ENCODE data around the gene CFAP58.
A peak's percentile ranks its signal among the peaks of the same experiment; 100 is the strongest.

Gene CFAP58, protein sequence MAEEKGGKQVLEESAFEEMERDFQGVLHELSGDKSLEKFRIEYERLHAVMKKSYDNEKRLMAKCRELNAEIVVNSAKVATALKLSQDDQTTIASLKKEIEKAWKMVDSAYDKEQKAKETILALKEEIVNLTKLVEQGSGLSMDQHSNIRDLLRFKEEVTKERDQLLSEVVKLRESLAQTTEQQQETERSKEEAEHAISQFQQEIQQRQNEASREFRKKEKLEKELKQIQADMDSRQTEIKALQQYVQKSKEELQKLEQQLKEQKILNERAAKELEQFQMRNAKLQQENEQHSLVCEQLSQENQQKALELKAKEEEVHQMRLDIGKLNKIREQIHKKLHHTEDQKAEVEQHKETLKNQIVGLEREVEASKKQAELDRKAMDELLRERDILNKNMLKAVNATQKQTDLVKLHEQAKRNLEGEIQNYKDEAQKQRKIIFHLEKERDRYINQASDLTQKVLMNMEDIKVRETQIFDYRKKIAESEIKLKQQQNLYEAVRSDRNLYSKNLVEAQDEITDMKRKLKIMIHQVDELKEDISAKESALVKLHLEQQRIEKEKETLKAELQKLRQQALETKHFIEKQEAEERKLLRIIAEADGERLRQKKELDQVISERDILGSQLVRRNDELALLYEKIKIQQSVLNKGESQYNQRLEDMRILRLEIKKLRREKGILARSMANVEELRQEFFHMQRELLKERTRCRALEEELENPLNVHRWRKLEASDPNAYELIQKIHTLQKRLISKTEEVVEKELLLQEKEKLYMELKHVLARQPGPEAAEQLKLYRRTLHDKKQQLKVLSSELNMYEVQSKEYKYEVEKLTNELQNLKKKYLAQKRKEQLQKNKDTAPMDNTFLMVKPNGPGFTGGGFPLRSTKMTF

DNA sequence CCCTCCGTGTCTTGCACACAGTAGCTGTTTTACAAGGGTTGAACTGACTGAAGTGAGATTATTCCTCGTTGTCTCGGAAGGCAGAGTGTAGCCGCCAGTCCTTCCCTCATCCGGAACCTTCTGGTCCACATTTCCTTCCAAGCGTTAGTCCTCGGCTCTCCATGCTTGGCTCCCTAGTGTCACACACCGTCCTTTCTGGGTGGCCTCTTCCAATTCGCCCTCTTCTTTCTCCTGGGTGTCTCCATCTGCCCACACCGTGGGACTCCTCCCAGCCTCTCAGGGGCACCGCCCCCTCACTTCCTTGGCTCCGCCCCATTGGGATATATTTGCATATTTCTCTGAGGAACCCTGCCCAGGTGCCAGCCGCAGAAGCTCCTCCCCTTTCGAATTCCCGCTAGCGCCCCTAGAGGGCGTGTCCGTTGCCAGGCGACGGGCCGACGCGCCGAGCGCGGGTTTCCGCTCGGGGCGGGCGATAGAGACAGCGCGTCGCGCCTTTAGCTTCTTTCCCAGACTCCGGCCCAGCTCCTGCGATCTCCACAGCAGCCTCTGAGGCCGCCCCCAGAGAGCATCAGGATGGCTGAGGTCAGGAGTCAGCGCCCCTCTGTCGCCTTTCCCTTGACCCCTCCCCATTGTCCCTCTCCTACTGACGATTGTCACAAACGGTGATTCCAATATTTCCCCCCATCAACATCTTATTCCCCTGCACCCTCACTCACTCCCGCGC lies at the start of gene CFAP58:
Gene CFAP58, plus strand, starts transcription at position 509 of the 724 bp plus-strand sequence. Its CDS starts 65 bp downstream, at position 574.
- peak; percentile 56 for DNase-seq

DNA sequence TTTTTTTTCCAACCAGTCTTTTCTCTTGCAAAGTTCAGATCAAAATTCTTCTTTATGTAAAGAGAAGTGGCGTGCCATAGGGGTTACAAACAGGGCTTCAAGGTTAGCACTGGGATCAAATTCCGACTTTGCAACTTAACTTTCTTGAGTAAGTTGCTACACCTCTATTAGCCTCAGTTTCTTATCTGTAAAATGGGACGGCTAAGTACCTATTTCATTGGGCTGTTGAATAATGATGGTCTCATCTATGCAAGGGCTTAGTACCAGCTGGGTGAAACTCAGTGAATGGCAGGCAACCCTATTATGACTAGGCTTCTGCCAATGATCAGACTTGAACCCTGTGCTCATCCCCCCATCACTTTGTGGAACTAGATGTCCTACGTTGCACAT lies 49.3 kb upstream of the CFAP58 start:
- DNase-seq = no peak

DNA sequence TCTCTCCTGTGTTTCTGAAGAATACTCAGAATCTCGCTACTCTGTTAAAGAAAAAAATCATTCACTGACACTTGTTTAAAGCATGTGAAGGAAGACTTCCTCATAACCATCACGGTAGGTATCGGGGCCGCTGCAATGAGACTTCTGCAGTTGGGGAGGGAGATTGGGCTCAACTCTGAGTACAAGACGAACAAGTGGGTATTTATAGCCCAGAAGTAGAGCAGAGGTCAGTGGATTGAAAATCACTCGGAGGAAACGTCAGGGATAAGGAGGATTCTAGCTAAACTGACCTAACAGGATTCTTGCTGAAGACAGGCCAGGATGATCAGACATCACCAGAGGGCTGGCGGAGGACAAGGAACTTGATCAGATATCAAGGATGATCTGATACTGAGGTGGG lies 48.7 kb upstream of the CFAP58 start:
- DNase-seq = no peak

DNA sequence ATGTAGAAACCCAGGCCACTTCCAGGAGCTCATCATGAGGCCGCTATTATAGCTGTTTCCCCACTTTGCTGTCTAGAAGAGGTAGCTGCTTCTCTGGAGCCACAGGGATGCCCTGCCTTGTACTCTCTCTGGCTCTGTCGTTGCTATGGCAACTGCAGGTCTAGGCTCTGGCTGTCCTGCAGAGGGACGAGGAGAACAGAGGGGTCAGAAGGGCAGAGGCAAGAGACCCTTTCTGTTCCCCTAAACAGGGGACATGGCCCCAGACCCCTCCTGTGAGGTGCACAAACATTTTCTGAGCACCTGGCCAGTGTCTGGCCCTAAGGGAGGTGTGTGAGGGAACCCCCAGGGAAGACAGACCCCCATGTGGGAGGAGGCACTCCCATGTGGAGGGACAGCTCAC lies 46.7 kb upstream of the CFAP58 start:
- no peak for DNase-seq

DNA sequence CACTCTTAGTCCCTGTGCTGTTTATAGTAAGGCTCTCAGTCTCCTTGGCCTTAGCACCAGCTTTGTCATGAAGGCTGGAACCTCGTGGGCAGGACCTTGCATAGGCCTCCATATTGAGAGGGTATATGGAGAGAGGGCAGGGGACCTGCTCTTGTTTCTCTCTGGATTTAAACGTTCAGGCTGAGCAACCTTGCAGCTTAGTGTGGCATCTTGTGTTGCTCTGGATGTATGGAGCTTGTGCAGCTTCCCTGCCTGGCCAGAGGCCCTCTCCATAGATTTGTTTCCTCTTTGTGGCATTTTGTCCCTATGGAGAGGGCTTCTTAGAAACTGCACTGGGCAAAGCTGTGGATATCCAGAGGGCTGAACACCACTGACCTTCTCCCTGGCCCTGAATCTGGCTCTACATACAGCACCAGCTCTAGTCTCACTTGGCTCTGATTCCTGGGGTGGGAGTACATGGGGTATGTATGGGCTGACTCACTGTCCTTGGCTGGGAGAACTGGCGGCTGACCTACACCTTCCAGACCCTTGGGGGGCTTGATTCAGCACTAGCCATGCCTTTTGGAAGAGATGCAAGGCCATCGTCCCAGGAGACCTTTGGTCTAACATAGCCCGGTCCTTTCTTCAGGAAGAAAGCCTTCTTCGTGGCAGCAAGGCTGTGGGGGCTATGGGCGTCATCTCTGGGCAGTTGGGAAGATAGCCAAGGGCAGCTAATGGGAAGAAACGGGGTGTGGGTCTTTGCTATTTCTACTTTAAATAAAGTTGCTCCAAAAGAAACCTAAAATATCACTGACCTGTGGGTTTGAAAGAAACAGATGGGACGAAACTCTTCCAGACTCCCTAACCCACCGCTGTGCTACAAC lies 45.8 kb upstream of the CFAP58 start:
- no peak for DNase-seq

DNA sequence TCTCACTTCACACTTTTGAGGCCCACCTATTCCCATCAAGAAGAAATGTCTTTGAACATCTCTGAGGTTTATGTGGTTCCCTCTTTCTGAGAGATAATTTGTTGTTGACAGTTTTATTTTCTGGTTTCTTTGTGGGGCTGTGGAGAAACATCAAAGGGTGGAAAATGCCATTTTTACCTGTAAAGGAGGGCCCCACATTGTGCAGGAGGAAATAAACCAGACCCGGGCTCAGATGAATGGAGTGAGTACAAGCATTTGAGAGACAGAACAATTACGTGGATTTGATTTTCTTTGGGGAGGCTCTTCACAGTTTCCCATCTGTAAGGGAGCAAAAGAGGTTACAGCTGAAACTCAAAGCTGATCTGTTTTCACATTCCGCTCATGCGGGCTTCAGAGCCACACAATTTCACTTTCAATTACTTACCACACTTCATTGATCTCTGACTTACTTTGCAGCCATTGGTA lies 45.2 kb upstream of the CFAP58 start:
- no peak for DNase-seq

DNA sequence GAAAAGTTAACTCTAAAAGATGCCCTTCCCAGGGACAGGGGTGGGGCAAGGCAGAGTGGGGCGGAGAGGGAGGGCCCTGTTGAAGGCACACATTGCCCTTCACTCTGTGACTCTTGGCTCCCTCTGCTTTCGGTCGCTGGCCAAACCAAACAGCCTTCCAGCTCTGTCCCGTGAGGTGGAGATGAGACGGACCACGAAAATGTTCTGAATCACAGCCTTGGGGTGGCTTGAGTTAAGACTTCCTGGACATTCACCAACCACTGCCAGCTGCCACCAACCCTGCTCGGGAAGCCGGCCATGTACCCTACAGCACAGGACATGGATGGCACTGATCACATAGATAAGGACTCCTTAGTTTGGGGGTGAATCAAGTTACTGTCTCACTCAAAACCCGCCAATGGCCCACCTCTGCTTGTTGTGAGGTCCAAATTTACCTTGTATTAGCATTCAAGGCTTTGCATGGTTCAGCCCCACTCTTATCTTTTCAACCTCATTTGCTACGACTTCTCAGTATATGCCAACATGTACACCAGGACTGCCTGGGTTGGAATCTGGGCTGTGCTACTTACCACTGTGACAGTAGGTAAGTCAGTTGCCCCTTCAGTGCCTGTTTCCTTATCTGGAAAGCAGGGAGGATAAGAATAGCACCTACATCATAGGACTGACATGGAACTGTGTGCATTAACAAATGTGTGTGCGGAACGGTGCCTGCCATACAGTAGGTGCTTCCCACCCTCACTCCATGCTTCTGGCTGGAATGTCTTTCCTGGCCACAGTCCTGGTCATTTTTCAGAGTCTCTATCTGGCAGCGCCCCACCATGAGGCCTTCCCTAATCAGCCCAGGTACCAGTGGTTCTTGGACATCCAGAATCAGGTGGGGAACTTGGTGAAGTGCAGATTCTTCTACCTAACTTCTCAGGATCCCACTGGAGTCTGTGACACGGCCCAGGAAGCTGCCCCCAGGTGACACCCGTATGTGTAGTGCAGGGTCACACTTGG lies 43.4 kb upstream of the CFAP58 start:
- DNase-seq = no peak

DNA sequence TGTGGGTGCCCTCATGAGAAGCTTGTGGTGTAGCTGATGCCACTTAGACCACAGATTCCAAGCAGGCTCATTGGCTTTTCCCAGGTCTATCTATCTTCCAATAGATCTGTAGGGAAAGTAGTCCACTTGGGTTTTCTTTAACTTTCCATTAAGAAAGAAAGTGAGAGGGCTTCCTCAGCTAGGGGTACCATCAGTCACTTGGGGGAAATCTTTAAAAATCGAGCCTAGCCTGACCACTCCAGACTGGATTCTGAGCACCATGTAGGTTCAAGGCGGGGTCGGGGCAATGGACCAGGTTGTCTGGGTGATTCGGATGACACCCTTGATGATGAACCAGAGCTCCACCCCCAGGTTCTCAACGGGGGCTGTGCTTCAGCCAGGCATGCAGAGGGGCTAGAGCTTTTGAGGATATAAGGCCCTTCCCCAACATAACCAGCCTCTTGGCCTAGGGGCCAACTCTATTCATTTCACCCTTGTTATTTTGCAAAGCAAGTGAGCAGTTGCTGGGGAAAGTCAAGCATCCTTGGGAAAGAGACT lies 42.4 kb upstream of the CFAP58 start:
- no peak for DNase-seq

DNA sequence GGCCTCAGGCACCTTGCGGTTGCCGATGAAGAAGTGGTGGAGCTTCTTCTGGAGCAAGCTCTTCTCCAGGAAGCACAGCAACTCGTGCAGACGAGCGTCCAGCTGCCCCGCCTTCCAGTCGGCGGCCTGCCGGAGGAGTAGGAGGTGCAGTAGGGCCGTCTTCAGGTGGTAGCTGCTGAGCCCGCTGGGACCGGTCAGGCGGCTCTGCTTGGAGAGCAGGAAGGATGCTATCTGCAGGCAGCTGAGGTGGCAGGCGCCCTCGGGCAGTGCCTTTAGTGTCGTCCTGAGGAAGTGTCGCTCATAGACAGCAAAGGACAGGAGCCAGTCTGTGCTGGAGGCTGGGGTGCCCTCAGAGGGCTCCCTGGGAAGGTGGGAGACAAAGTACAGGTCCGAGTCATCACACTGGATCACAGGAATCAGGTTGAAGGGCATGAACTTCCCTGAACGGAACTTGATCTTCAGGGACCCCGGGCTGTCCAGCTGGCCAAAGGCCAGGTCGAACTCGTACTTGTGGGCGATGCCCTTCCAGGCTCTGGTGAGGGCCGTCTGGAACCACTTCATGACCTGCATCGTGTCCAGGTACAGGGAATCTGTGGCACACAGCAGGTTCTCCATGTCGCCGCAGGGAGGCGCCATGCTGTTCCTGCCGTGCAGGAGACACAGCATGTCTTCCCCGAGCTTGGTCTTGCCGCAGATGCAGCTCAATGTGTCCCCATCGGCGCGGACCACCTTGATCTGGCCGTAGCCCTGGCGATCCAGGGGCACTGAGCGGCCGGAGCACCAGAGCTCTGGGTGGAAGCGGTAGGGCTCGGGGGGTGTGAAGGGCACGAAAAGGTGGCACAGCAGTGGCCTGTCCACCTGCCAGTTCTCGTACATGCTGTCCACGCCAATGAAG lies 38.8 kb upstream of the CFAP58 start:
- no peak for DNase-seq

DNA sequence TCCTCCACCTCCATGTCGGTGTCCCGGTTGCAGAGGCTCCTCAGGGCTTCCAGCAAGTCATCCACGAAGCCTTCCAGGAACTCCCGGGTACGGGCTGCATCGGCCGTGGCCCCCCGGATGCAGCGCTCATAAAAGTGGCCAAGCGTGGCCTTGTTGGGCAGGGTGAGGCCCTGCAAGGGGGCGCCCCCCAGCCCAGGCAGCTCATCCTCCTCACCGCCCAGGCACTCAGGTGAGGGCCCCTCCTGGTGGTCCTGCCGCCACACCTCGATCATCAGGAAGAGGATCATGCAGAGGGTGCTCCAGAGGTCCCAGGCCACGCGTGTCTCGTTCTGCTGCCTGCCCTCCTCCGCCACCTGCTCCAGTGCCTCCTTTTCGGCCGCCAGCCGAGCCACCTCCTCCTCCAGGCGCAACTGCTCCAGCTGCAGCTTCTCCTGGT lies 38.1 kb upstream of the CFAP58 start:
- no peak for DNase-seq

DNA sequence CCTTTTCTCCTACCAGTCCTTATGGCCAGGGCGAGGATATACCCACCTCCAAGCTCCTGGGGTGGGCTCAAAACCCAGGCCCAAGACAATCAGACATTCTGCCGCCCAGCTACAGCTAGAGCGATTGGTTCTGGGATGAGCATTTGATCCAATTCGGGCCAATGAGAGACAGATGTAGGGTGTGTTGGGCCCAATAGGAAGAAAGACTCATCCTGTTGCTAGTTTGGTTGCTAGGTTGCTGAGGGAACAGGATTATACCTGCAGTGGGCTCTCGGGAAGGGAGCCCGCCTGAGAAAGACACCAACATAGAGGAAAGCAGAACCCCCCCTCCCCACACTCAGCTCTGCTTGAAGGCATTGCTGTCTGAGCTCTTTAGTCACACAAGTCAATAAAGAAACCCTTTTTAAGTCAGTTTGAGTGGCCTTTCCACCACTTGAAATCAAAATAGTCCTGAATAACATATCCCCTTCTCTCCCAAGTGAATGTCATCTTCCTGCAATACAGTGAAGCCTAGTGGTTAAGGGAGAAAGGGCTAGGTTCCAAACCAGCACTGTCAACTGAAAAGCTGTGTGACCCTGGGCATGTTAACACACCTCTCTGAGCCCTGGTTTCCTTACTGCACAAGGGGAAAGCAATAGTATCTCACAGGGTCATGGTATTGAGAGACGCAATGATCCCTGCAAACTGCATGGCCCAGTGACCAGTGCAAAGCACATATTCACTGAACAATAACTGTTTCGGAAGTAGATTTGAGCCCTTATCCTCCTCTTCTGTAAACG lies 37.1 kb upstream of the CFAP58 start:
- no peak for DNase-seq

DNA sequence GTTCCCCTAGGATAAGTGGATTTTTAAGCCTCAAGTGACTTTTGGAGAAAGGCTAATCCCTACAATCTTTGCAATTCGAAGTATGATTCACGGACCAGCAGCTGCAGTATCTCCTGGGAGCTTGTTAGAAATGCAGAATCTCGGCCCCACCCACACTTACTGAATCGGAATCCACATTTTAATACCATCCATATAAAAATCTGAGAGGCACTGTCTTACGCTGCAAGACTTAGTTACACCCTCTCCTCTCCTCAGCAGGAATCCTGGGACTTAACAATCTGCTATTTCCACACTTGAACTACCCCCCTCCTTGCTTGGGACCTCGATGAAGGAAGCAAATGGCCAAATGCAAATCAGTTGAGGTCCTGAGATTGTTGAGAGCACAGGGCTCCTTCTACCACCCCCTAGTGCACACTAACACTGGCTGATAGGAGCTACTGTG lies 36.3 kb upstream of the CFAP58 start:
- no peak for DNase-seq

DNA sequence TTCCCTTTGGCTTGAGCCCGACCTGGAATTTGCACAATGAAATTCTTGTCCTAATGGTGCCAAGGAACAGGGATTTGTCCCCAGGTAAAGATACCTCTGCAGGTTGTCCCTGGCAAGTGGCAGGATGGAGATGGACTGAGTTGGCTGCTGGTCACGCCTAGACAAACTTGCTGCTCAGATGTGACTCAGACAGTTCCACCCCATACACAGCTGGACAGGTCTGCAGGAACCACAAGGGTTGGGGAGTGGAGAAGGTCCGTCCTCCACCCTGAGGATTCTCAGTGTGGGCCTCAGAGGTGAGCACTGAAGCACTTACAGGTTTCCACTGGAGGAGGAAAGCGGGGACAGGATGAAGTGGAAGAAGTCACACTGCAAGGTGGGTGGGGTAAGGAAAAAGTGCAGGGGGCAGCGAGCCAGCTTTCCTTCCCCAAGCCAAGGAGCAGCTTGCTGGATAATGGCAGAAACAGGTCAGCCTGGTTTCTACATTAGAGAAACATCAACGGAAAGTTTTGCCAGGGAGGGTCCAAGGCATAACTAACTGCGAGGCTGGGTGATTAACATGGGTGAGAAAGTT lies 35.8 kb upstream of the CFAP58 start:
- DNase-seq = no peak

DNA sequence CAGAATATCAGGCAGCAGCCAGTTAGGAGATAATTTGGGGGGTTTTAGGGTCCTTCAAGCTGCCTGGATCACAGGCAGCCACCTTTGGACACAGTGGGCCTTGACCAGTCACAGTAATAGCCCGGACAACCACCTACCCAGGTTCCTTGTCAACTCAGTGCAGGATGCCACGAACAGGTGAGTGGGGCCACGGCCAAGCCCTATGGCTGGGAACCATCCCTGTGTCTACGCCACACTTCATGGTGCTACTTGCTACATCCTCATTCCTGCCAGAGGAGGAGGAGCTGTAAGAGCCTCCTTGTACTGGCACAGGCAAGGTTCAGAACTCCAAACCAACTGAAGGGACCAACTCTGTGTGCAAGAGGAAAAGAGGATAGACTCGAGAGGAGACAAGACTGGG lies 35.3 kb upstream of the CFAP58 start:
- DNase-seq = no peak

DNA sequence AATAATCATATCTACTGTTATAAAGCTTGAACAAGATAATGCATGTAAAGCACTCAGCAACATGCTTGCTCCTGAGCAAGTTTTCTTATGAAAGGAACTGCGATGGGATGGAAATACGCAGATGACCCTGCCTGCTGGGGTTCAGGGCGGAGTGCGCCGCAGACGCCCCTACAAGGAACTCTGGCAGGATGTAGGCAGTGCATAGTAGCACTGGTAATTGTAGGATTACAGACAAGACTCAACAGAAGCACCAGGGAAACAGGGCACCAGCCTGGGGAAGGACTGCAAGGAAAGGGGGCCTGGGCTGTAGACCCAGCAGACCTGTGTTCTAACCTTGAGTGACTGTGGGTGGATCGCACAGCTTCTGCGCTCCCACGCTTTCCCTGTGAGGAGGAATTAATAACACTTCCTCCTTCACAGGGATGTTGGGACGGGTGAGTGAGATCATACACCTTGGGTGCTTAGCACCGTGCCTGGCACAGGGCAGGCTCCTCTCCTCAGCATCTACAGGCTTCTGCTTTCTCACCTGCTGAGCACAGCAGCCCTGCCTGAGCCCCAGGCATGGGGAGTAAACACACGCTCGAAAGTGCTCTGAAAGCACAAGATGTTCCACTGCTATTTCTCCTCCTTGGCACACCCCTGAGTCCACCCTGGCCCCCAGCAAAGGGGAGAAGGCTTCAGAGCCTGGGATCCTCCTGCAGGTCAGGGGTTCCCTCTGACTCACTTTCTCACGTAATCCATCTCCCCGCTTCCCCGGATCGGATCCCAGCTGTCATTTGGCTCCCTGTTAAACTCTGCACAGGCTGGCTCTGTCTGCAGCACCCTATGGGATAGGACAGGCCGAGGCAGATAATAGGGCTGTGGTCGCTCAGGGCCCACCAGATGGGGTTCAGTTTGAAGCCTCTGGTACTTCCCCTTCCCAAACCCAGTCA lies 34.6 kb upstream of the CFAP58 start:
- DNase-seq = no peak

DNA sequence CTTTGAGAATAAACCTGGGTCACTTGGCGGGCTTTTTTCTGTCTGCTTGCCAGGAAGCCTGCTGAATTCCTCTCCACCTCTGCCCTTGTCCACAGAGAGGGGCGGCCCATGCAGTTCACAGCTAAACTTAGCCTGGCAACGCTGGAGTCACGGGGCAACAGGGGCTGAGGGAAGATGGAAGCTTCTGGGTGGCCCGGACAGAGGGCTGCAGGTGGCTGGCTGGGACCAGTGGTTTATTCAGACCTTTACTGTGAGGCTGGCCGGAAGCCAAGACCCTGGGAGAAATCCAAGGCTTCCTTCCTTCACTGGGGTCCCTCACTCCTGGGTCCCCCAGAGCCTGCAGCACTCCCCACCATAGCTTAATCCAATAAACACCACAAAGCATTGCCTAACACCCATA lies 32.4 kb upstream of the CFAP58 start:
- no peak for DNase-seq

All from NCI-H1694 treated with DMSO at 0.1 percent for 48 hours (cell line).